Mammary epithelial cell (primary cell): ENCODE results near the gene CBX6.

Source experiments
- EZH2 ChIP-seq: IDR thresholded peaks from 2 replicates; pipeline ENCODE4 v1.6.1; 2012; ENCODE audit warnings: low read length, inconsistent platforms, borderline replicate concordance
- TF ChIP-seq, protein P1 (sequence below), 2 donors: IDR thresholded peaks in 1 of 2; conservative IDR thresholded peaks in 1 of 2; 2 replicates each; pipeline ENCODE4 v1.5.1; 2011 to 2012; ENCODE audit warnings: inconsistent platforms in 2 of 2, low read length in 2 of 2, mild to moderate bottlenecking in 2 of 2, control low read depth in 1 of 2, low read depth in 1 of 2; ENCODE audit not compliant: insufficient read depth in 1 of 2; ENCODE audit errors: extremely low read depth in 1 of 2

DNA sequence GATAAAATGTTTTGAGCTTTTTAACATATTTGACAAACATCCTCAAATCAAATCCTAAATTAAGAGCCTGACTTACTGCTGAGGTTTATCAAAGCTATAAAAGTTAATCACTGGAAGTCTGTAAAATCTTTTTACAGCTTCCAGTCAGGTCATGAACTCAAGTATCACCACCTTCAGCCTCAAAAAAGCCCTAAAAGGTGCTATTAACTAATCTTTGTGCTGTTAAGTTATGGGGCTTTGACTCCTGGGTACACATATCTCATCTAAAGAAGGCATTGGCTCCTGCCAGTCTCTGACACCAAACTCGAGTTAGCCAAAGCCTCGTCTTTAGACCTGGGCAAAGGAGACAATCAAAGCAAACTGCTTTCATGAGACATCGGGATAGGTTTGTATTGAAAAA, 34.0 kb upstream of the CBX6 start:
- TF ChIP-seq, protein P1, sequence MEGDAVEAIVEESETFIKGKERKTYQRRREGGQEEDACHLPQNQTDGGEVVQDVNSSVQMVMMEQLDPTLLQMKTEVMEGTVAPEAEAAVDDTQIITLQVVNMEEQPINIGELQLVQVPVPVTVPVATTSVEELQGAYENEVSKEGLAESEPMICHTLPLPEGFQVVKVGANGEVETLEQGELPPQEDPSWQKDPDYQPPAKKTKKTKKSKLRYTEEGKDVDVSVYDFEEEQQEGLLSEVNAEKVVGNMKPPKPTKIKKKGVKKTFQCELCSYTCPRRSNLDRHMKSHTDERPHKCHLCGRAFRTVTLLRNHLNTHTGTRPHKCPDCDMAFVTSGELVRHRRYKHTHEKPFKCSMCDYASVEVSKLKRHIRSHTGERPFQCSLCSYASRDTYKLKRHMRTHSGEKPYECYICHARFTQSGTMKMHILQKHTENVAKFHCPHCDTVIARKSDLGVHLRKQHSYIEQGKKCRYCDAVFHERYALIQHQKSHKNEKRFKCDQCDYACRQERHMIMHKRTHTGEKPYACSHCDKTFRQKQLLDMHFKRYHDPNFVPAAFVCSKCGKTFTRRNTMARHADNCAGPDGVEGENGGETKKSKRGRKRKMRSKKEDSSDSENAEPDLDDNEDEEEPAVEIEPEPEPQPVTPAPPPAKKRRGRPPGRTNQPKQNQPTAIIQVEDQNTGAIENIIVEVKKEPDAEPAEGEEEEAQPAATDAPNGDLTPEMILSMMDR (conservative IDR thresholded peaks at IDR 0.05 in 1 of 2, IDR thresholded peaks at IDR 0.05 in 1 of 2; ENCODE audit: extremely low read depth in 1 of 2, insufficient read depth in 1 of 2, low read depth in 1 of 2, low read length in 2 of 2): no peak
- TF ChIP-seq EZH2: no peak
